GM10266 (cell line): Measurements from ENCODE around the gene GCK.

Experiments
- DNase-seq: peaks from one replicate; pipeline ENCODE4 v3.0.0; 2012; ENCODE audit errors: extremely low spot score
- TF ChIP-seq, protein P1 (sequence below): IDR thresholded peaks from 2 replicates; pipeline ENCODE4 v1.5.1; 2012; ENCODE audit warnings: mild to moderate bottlenecking, low read depth; ENCODE audit not compliant: control insufficient read depth, insufficient read depth; ENCODE audit errors: missing control alignments

Gene GCK

DNA sequence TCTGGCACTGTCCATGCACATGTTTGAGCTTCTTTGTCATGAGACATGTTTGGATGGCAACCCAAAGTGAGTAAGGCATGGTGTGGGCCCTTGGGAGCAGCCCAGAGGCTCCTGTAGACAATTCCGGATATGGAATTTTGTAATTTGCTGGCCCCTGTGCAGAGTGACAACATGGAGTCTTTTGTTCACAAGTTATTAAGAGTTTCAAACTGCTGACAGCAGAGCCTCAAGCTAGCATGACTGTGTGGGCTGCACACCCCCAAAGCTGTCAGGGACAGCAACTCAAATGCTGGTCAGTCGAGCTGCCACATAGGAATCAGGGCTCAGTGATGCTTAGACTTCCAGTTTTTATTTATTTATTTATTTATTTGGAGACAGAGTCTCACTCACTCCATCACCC, 41.1 kb downstream of the GCK start:
- DNase-seq: no peak
- TF ChIP-seq, protein P1, sequence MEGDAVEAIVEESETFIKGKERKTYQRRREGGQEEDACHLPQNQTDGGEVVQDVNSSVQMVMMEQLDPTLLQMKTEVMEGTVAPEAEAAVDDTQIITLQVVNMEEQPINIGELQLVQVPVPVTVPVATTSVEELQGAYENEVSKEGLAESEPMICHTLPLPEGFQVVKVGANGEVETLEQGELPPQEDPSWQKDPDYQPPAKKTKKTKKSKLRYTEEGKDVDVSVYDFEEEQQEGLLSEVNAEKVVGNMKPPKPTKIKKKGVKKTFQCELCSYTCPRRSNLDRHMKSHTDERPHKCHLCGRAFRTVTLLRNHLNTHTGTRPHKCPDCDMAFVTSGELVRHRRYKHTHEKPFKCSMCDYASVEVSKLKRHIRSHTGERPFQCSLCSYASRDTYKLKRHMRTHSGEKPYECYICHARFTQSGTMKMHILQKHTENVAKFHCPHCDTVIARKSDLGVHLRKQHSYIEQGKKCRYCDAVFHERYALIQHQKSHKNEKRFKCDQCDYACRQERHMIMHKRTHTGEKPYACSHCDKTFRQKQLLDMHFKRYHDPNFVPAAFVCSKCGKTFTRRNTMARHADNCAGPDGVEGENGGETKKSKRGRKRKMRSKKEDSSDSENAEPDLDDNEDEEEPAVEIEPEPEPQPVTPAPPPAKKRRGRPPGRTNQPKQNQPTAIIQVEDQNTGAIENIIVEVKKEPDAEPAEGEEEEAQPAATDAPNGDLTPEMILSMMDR: no peak

DNA sequence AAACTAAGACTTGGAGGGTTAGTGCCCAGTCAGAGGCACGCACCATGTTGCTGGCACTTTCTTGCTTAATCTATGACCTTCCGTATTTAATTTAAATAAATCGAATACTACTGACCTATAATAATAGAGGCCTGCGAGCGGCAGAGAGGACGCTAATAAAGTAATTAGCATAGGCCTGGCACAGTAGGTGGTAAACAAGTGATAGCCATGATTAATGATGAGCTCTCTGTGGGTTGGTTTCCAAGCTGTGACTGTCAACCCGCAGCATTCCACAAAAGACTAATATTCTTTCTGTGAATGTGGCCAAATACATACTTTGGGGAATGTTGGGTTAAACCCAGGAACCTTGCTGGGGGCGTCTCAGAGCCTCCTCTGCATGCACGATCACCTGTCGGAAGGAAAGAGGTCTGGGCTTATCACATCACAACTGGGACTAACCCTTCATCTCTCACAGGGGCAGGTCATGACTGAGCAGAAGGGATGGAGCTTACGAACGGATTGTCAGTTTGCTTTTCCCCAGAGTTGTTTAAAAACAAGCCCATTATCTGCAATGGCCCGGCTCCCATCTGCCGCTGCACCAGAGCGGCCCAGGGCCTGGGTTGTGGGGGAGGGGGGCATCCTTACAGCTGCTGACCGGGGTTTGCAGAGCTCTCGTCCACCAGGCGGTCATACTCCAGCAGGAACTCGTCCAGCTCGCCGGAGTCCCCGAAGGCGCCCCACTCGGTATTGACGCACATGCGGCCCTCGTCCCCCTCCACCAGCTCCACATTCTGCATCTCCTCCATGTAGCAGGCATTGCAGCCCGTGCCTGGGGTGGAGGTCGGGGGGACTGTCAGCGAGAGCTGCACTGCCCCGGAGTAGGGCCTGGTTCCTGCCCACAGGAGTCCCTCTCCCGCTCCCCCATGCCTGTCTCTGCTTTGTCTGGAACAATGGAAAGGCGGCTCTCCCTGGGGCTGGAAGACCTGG, 41.9 kb downstream of the GCK start:
- TF ChIP-seq, protein P1: no peak

DNA sequence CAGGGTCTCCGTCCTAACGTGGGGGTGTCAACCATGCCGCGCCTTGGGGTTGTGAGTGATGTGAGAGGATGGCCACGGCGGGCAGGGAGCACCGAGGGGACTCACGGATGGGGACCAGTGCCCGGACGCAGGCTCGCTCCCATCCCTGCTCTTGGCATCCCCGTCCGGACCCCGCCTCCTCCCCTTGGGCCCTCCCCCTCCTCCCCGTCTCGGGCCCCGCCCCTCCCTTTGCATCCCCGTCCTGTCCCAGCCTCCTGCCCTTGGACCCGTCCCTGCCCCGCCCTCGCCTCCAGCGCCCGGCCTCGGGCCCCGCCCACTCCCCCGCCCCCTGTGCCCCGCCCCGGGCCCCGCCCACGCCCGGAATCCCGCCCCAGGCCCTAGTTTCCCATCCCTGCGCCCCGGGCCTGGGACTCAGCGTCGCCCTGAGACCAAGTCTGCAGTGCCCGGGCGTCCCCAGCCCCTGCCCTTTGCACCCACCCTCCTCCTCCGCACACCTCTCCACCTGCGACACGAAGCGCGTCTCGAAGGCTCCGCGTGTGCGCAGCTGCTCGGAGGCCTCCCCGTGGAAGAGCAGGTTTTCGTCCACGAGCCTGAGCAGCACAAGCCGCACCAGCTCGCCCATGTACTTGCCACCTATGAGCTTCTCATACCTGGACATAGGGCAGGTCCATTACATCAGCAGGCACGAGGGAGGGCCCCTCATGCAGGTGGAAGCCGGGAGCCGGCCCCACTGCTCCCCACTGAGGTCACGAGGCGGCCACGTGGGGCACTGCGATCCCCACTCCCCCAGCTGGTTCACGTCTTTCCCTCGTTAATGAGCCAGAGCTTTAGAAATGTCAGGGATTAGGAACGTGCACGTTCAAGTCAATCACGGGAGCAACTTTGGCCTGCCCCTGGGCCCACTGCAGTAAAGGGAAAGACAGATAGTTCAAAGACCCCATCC, 43.0 kb downstream of the GCK start:
- DNase-seq: peak; percentile 79
- TF ChIP-seq, protein P1: no peak

More for the DNA sequence above, 41.9 kb downstream of the GCK start:
- no peak for DNase-seq

DNA sequence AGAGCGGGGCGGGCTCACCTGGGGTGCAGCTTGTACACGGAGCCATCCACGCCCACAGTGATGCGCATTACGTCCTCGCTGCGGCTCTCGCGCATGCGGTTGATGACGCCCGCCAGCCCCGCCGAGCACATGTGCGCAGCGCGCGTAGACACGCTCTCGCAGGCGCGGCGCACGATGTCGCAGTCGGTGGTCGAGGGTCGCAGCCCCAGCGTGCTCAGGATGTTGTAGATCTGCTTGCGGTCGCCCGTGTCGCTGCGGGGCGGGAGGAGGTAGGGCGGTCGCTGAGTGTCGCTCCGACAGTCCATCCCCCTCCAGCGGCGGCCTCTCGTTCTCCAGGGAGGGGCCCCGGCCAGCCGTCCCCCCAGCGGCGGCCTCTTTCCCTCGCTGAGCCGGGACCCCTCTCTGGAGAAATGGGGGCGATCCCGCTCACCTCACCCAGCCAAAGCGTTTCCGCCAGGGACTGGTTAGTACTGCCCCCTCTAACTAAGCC, 43.7 kb downstream of the GCK start:
- TF ChIP-seq, protein P1: no peak

DNA sequence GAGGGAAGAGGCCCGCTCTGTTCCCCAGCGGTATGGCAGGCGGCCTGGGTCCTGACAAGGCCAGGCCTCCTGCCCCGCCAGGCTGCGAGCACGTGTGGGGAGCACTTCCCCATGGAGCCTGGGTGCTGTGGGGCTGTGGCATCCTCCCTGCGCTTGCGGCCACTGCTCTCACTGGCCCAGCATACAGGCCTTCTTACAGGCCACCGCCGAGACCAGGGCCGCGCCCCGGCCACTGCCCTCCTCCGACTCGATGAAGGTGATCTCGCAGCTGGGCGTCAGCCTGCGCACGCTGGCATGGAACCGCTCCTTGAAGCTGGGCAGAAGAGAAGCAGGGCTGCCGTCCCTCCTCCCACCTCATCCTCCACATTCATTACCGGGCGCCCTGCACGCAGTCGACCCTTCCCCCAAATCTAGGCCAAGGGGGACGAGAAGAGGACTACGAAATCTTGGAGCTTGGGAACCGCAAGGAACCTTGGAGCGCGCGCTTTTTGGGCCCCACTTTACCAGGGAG, 44.2 kb downstream of the GCK start:
- TF ChIP-seq, protein P1: no peak
- no peak for DNase-seq

More for the DNA sequence above, 43.7 kb downstream of the GCK start:
- no peak for DNase-seq

DNA sequence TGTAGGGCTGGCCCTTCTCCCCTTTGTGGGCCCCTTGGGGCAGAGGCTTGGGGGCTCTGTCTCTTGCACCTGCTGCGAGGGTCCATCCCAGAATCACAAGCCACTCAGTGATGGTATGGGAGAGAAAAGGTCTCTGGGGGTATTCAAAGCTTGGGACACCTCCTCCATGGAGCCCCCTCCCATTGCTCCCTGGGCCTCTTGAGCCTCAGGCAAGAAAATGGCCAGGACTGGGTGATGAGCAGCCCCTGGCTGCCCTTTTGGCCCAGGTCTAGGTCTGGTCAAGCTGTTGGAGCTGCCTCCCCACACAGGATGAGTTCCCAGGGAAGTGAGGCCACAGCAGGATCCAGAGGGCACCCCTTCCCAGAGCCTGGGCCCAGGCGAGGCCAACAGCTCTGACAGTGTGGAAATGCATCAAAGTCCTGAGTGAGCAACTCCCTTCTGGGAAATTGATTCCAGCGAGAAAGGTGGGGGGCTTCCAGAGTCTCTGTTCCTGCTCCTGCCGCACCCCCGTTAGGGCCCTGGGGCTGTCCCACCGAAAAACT, 44.7 kb downstream of the GCK start:
- TF ChIP-seq, protein P1: no peak
- DNase-seq: no peak
